ENCODE data around the gene ZNF775.
"Not testable (repeated sequence)": the region's sequence is repeated elsewhere in the genome, so short reads cannot be mapped to it uniquely, and the experiment has no call there.

ZNF775 gene

GRCh38 chr7:150382123-150382843, 3.2 kb downstream of the ZNF775 start:
- no peak for DNase-seq (ENCODE audit: low read depth)

GRCh38 chr7:150382844-150383225, 3.7 kb downstream of the ZNF775 start:
- DNase-seq (ENCODE audit: low read depth) = no peak

GRCh38 chr7:150383710-150384397, 4.7 kb downstream of the ZNF775 start:
- no peak for DNase-seq (ENCODE audit: low read depth)

GRCh38 chr7:150384406-150385301, 5.5 kb downstream of the ZNF775 start:
- DNase-seq (ENCODE audit: low read depth) = no peak

- DNase-seq (ENCODE audit: low read depth) = no peak
These were observed 6.2 kb downstream of the ZNF775 start for GRCh38 chr7:150385302-150385723.

GRCh38 chr7:150385884-150386283, 6.8 kb downstream of the ZNF775 start:
- DNase-seq (ENCODE audit: low read depth) = not testable (repeated sequence)

- no peak for DNase-seq (ENCODE audit: low read depth)
These were observed 9.2 kb downstream of the ZNF775 start for GRCh38 chr7:150388306-150388705.

- DNase-seq (ENCODE audit: low read depth) = no peak
These were observed 9.8 kb downstream of the ZNF775 start for GRCh38 chr7:150388709-150389531.

GRCh38 chr7:150389532-150389816, 10.3 kb downstream of the ZNF775 start:
- DNase-seq (ENCODE audit: low read depth) = no peak

- no peak for DNase-seq (ENCODE audit: low read depth)
These were observed 11.1 kb downstream of the ZNF775 start for GRCh38 chr7:150390205-150390604.

- DNase-seq (ENCODE audit: low read depth) = no peak
These were observed 14.2 kb downstream of the ZNF775 start for GRCh38 chr7:150393325-150393724.

GRCh38 chr7:150396426-150396825, 17.3 kb downstream of the ZNF775 start:
- no peak for DNase-seq (ENCODE audit: low read depth)

GRCh38 chr7:150396851-150397260, 17.7 kb downstream of the ZNF775 start:
- DNase-seq (ENCODE audit: low read depth) = no peak

GRCh38 chr7:150397346-150398107, 18.4 kb downstream of the ZNF775 start:
- DNase-seq (ENCODE audit: low read depth) = no peak

- DNase-seq (ENCODE audit: low read depth) = no peak
These were observed 19.2 kb downstream of the ZNF775 start for GRCh38 chr7:150398108-150398964.

- DNase-seq (ENCODE audit: low read depth) = no peak
These were observed 19.8 kb downstream of the ZNF775 start for GRCh38 chr7:150398965-150399320.

GRCh38 chr7:150399421-150400007, 20.4 kb downstream of the ZNF775 start:
- DNase-seq (ENCODE audit: low read depth) = no peak

GRCh38 chr7:150400008-150400787, 21.1 kb downstream of the ZNF775 start:
- DNase-seq (ENCODE audit: low read depth) = no peak

GRCh38 chr7:150400788-150401423, 21.8 kb downstream of the ZNF775 start:
- DNase-seq (ENCODE audit: low read depth) = no peak
